Mesothelial cell of epicardium (in vitro differentiated cells): ENCODE measurements around the gene MXRA7. TPM values are rescaled to one million over a fixed set of nuclear protein-coding genes. Genes with fewer than 3 reads are reported as not detected.

ENCODE experiments used
- DNase-seq, 2 experiments: peaks; one replicate each; pipeline ENCODE4 v3.0.0; 2021; ENCODE audit warnings: low spot score in 2 of 2; ENCODE audit not compliant: unreplicated experiment in 2 of 2
- H3K27ac Mint-ChIP-seq: 2 replicates; pipeline ENCODE4 v1.8.0; 2021; ENCODE audit warnings: mixed read lengths
- H3K27me3 Mint-ChIP-seq: 2 replicates; pipeline ENCODE4 v1.8.0; 2021; ENCODE audit warnings: low read depth, mixed read lengths
- H3K36me3 Mint-ChIP-seq: 2 replicates; pipeline ENCODE4 v1.8.0; 2021; ENCODE audit warnings: mixed read lengths
- H3K4me1 Mint-ChIP-seq: 2 replicates; pipeline ENCODE4 v1.8.0; 2021; ENCODE audit warnings: mixed read lengths
- H3K4me3 Mint-ChIP-seq: 2 replicates; pipeline ENCODE4 v1.8.0; 2021; ENCODE audit warnings: mild to moderate bottlenecking, moderate library complexity, mixed read lengths
- H3K9me3 Mint-ChIP-seq: 2 replicates; pipeline ENCODE4 v1.8.0; 2021; ENCODE audit warnings: mixed read lengths
- CTCF ChIP-seq: fragments of 200-600 bp; sonication (generic); IDR thresholded peaks from one replicate; pipeline ENCODE4 v1.5.0; 2021; ENCODE audit warnings: antibody characterized with exemption; ENCODE audit not compliant: unreplicated experiment
- total RNA-seq: library from RNA; stranded (reverse); gene quantifications from 3 replicates; pipeline ENCODE4 v1.2.1, GENCODE V29; 2021

MXRA7 gene
- total RNA-seq, 1 donor from 2014 or later: 53.6 TPM

DNA sequence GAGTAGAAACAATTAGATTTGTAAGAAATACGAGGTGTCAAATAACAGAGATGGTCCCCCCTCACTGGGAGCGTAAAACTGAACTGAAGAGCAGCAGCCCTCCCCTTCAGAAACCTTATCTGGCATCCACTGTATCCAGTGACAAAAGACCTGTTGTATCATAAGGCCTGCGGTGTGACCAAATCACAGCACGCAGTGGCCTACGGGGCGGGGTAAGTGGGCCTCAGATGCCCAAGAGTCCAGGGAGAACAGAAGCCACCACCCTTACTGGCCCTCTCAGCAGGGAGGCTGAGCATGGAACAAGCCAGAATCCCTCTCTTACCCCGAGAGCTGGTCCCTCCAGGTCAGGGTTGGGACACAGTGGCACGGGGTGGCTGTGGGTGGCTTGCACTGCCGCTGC is 10.2 kb upstream of the MXRA7 start:
- TF ChIP-seq CTCF: no peak
- DNase-seq: no peak
- Mint-ChIP-seq H3K27me3 (no peaks in the 10 kb centered on the region), H3K36me3 (peaks cover 41% of the 10 kb centered on the region), H3K9me3 (no peaks in the 10 kb centered on the region), H3K27ac (no peak overlapping the region), H3K4me1 (peaks cover 8% of the 10 kb centered on the region), H3K4me3 (no peak overlapping the region)

DNA sequence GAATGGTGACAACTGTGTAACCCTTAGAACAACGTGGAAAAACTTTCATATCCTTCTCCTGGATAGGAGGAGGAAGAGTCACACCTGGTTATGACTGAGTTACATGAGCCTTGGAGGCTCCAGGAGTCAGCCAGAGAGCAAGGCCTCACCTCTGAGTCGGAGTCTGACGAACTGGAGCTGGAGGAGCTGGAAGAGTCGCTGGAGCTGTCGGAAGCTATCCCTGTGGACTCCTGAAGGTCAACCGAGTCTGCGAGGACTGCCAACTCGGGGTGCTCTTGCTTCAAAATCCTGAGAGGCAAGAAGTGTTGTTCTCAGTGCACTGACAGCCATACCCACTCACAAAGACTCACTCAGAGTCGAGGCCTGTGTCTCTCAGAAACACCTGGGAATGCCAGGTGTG is 9.4 kb upstream of the MXRA7 start:
- H3K4me3 Mint-ChIP-seq: no peak overlapping the region
- H3K27me3 Mint-ChIP-seq: no peaks in the 10 kb centered on the region
- H3K9me3 Mint-ChIP-seq: no peaks in the 10 kb centered on the region
- no peak for DNase-seq
- peaks cover 3% of the 10 kb centered on the region for H3K4me1 Mint-ChIP-seq
- no peak overlapping the region for H3K27ac Mint-ChIP-seq
- H3K36me3 Mint-ChIP-seq: peaks cover 44% of the 10 kb centered on the region
- TF ChIP-seq CTCF: no peak

DNA sequence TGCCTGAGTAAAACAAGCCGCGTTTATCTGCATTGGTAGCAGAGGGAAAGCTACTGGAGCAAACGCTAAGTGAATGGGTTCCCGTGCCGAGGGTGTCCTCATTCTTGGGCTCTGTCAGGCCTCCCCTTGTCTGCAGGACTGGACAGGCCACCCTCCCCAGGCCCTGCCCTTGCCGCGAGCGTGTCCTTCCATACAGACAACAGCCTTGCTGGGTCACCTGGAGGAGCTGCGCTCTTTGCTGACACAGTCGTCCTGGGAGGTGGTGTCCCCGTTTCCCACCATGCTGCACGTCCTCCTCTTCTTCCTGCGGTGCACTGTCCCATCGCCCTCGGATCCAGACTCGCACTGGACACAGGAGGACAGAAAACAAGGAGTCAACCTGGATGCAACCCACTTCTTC is 7.8 kb upstream of the MXRA7 start:
- Mint-ChIP-seq H3K36me3 (peaks cover 51% of the 10 kb centered on the region), H3K27me3 (no peaks in the 10 kb centered on the region)

DNA sequence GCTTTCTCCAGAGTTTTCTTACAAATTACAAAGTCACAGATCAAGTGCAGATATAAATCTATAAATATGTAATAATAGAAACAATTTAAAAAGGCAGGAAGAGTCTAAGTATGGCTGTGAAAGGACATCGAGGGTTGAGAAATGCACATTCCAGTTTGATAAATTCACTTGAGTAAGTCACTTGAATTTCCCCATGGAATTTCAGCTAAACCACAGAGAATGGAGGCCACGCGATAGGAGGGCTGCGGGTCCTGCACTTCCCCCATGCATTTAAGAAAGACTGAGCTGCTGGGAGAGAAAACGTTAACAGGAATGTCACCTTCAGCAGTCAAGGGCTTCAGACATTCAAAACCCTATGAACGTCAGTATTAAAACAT is 6.1 kb upstream of the MXRA7 start:
- Mint-ChIP-seq H3K9me3 (no peaks in the 10 kb centered on the region), H3K36me3 (peaks cover 45% of the 10 kb centered on the region), H3K4me3 (no peak overlapping the region), H3K4me1 (no peaks in the 10 kb centered on the region), H3K27me3 (no peaks in the 10 kb centered on the region), H3K27ac (no peak overlapping the region)
- no peak for TF ChIP-seq CTCF
- DNase-seq: no peak

More for the DNA sequence above, 7.8 kb upstream of the MXRA7 start:
- no peak for DNase-seq
- TF ChIP-seq CTCF: no peak
- no peak overlapping the region for H3K4me3 Mint-ChIP-seq
- no peaks in the 10 kb centered on the region for H3K4me1 Mint-ChIP-seq
- no peak overlapping the region for H3K27ac Mint-ChIP-seq
- no peaks in the 10 kb centered on the region for H3K9me3 Mint-ChIP-seq

DNA sequence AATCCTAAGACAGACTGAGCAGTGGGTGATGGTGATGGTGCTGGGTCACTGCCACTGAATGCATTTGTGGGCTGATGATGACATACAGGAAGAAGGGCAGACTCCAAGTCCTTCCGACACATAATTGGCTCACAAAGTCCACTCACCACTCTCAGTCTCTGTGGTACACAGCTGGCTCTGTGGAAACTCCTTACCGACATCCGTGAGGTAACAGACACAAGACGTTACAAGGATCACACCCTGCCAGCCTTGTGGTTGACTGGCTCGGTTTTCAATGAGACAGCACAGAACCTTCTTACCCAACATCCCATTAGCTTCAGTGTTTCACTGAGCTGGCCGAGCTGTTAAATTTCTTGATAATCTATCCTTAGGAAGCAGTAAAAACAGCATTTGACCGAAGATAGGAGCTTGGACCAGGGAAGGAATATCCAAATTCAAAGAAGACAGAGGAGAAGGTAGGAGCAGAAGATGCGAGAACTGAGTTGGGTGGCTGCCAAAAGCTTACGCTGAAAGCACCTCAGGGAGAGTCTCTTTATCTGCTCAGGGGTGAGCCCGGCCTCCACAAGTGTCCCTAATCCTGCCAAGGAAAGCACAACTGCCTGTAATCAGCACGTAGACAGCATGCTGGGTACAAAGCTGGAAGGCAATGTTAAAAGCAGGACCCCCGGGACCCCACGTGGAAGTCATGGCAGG is 5.5 kb upstream of the MXRA7 start:
- no peak for TF ChIP-seq CTCF
- peaks cover 40% of the 10 kb centered on the region for H3K36me3 Mint-ChIP-seq
- no peaks in the 10 kb centered on the region for H3K9me3 Mint-ChIP-seq
- no peaks in the 10 kb centered on the region for H3K27me3 Mint-ChIP-seq
- no peak for DNase-seq
- H3K4me1 Mint-ChIP-seq: peaks cover 4% of the 10 kb centered on the region
- no peak overlapping the region for H3K4me3 Mint-ChIP-seq
- H3K27ac Mint-ChIP-seq: peak overlapping the region; percentile 9

GRCh38 chr17:76715496-76715830 is 4.7 kb upstream of the MXRA7 start:
- Mint-ChIP-seq H3K4me3 (no peak overlapping the region), H3K4me1 (peaks cover 7% of the 10 kb centered on the region)

More at GRCh38 chr17:76715496-76715830, 4.7 kb upstream of the MXRA7 start:
- Mint-ChIP-seq H3K27me3 (no peaks in the 10 kb centered on the region), H3K36me3 (peaks cover 35% of the 10 kb centered on the region), H3K9me3 (no peaks in the 10 kb centered on the region), H3K27ac (no peak overlapping the region)
- no peak for TF ChIP-seq CTCF
- no peak for DNase-seq
